IPS-18c (cell line): ENCODE measurements around the gene TSLP.

ENCODE experiments used
- H3K4me3 ChIP-seq: 2 replicates; pipeline ENCODE4 v1.7.0; 2013; ENCODE audit warnings: low read depth, mild to moderate bottlenecking, low read length, moderate library complexity; ENCODE audit not compliant: insufficient read depth
- H3K9me3 ChIP-seq: one replicate; pipeline ENCODE4 v1.6.1; 2013; ENCODE audit warnings: mild to moderate bottlenecking, low read length, moderate library complexity; ENCODE audit not compliant: control insufficient read depth, insufficient read depth

Gene TSLP

DNA sequence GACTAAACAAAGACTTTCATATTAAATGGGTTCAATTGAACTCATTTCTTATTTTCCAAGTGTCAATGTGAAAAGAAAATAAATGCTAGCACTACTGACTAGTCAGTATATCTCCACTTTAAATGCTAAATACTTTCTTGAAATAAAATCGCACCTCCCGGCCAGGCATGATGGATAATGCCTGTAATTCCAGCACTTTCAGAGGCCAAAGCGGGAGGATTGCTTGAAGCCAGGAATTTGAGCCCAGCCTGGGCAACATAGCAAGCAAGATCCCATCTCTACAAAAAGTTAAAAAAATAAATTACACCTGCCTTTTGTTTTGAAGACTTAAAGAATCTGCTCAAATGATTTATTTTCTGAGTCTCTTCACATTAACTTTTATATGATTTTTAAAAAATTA is 55.4 kb downstream of the TSLP start:
- H3K4me3 ChIP-seq = no peak overlapping the region
- H3K9me3 ChIP-seq = no peaks in the 10 kb centered on the region
